Activated CD8-positive, alpha-beta memory T cell treated with anti-CD3 and anti-CD28 coated beads, Interleukin-2, amount 50 U/mL, for 4 hours (primary cell): ENCODE data around the gene ZNF592.

ENCODE experiments used
- DNase-seq: peaks from one replicate; pipeline ENCODE4 v3.0.0-alpha.2; 2020

The ZNF592 gene

GRCh38 chr15:84812842-84813241 lies 64.5 kb downstream of the ZNF592 start:
- DNase-seq = no peak

- DNase-seq = no peak
Measured at GRCh38 chr15:84813435-84813834, 65.0 kb downstream of the ZNF592 start.

GRCh38 chr15:84813931-84814330 lies 65.5 kb downstream of the ZNF592 start:
- no peak for DNase-seq

GRCh38 chr15:84814916-84815315 lies 66.5 kb downstream of the ZNF592 start:
- no peak for DNase-seq

- DNase-seq = no peak
Measured at GRCh38 chr15:84816694-84817465, 68.5 kb downstream of the ZNF592 start, which contains the start of gene ALPK3. ALPK3 (plus strand) TSS chr15:84817356; CDS start chr15:84817453, 97 bp downstream.

GRCh38 chr15:84817466-84818081 lies 69.2 kb downstream of the ZNF592 start:
- no peak for DNase-seq

GRCh38 chr15:84818261-84819131 lies 70.1 kb downstream of the ZNF592 start:
- no peak for DNase-seq

- DNase-seq = no peak
Measured at GRCh38 chr15:84819291-84819768, 70.9 kb downstream of the ZNF592 start.

- no peak for DNase-seq
Measured at GRCh38 chr15:84819791-84820190, 71.4 kb downstream of the ZNF592 start.

- no peak for DNase-seq
Measured at GRCh38 chr15:84821501-84822021, 73.2 kb downstream of the ZNF592 start.

- DNase-seq = no peak
Measured at GRCh38 chr15:84822653-84823281, 74.4 kb downstream of the ZNF592 start.

GRCh38 chr15:84823282-84823878 lies 75.0 kb downstream of the ZNF592 start:
- DNase-seq = no peak

- DNase-seq = no peak
Measured at GRCh38 chr15:84824260-84825007, 76.0 kb downstream of the ZNF592 start.

GRCh38 chr15:84826369-84826823 lies 78.0 kb downstream of the ZNF592 start:
- DNase-seq = no peak

- no peak for DNase-seq
Measured at GRCh38 chr15:84827246-84827645, 78.9 kb downstream of the ZNF592 start.

- no peak for DNase-seq
Measured at GRCh38 chr15:84828086-84828908, 79.9 kb downstream of the ZNF592 start.

- DNase-seq = no peak
Measured at GRCh38 chr15:84829428-84829827, 81.0 kb downstream of the ZNF592 start.

GRCh38 chr15:84830036-84830435 lies 81.6 kb downstream of the ZNF592 start:
- no peak for DNase-seq

- no peak for DNase-seq
Measured at GRCh38 chr15:84831028-84831427, 82.6 kb downstream of the ZNF592 start.

GRCh38 chr15:84831613-84832012 lies 83.2 kb downstream of the ZNF592 start:
- DNase-seq = no peak
